ENCODE results near the gene GBX1. TPM values are rescaled to one million over a fixed set of nuclear protein-coding genes. Genes with fewer than 3 reads are reported as not detected.

The GBX1 gene
- total RNA-seq (not detected), polyA plus RNA-seq (0.07 TPM)
- long read RNA-seq, donor 1, result 0 reads
- long read RNA-seq, donor 2, result 0 reads
- long read RNA-seq, donor 3, result 0 reads
- long read RNA-seq, donor 4, result 0 reads
- long read RNA-seq, donor 5, result 0 reads
- long read RNA-seq, donor 6, result 0 reads
- long read RNA-seq, donor 7, result 0 reads
- long read RNA-seq, donor 8, result 0 reads
- long read RNA-seq, donor 9, result 0 reads
- long read RNA-seq, donor 10, result 0 reads

DNA sequence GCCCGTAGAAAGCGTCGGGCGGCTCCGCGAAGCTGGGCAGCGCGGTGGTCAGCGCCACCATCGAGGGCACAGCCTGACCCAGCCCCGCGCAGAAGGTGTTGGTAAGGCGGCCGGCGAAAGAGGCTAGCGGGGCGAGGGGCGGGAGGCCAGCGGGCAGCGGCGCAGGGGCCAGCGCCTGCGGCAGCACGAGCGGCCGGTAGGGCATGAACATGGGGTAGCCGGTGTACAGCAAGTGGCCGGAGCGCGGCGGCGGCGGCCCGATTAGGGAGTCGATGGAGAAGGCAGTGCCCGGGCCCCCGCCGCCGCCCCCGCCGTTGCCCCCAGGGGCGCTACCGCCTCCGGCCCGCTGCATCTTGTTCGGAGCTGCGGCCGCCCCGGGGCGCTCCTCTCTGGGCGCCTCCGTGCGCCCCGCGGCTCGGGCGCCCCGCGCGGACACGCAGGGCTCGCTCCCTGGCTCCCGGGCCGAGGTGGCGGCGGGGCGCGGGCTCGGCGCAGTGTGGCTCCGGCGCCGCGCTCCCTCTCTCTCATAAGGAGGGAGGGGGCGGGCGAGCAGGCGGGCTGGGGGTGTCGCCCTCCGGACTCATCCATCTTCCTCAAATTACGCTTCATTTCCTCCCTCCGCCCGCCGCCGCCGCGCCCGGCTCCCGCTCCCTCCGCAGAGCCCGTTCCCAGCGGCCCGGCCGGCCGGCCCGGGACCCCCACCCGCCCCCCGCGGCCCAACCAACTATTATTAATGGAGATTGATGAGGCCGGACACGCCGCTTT is at the start of gene GBX1:
TSS of gene GBX1 (minus strand) at position 498 of the 765 bp plus-strand sequence. CDS start at position 352, 146 bp downstream.
- H3K4me1 ChIP-seq (ENCODE audit: control insufficient read depth in 2 of 2, insufficient read depth in 2 of 2, low read length in 2 of 2), result no peaks in the 10 kb centered on the region
- peaks cover 62 to 96% of the 10 kb centered on the region in 2 donors for H3K27me3 ChIP-seq (ENCODE audit: control insufficient read depth in 2 of 2, insufficient read depth in 1 of 2, low read length in 1 of 2)
- peaks cover 0 to 1% of the 10 kb centered on the region in 2 donors for H3K9me3 ChIP-seq (ENCODE audit: control insufficient read depth in 2 of 2, insufficient read depth in 1 of 2, low read length in 1 of 2)
- WGBS, result 1% methylated on average over 101 of the region's 101 CpGs
- no peak for DNase-seq (ENCODE audit: low read depth in 6 of 9, low spot score in 9 of 9)
- H3K36me3 ChIP-seq (ENCODE audit: control insufficient read depth in 2 of 2, insufficient read depth in 2 of 2, low read length in 1 of 2), result no peaks in the 10 kb centered on the region
- peak within 1 kb of the TSS in 1 of 2 donors; percentile 33 for H3K4me3 ChIP-seq (ENCODE audit: low read length in 2 of 2)
- H3K27ac ChIP-seq (ENCODE audit: low read depth in 1 of 2, low read length in 1 of 2), result no peak within 1 kb of the TSS

GRCh38 chr7:151215396-151215795 is 47.9 kb upstream of the GBX1 start:
- DNase-seq (ENCODE audit: low read depth in 6 of 9, low spot score in 9 of 9), result no peak
- H3K27ac ChIP-seq (ENCODE audit: low read depth in 1 of 2, low read length in 1 of 2), result no peak overlapping the region
- H3K36me3 ChIP-seq (ENCODE audit: control insufficient read depth in 2 of 2, insufficient read depth in 2 of 2, low read length in 1 of 2), result peaks cover 64 to 68% of the 10 kb centered on the region in 2 donors
- no peaks in the 10 kb centered on the region for H3K4me1 ChIP-seq (ENCODE audit: control insufficient read depth in 2 of 2, insufficient read depth in 2 of 2, low read length in 2 of 2)
- H3K4me3 ChIP-seq (ENCODE audit: low read length in 2 of 2), result no peak overlapping the region
- 97% methylated on average over 5 of the region's 5 CpGs for WGBS
- H3K9me3 ChIP-seq (ENCODE audit: control insufficient read depth in 2 of 2, insufficient read depth in 1 of 2, low read length in 1 of 2), result no peaks in the 10 kb centered on the region
- H3K27me3 ChIP-seq (ENCODE audit: control insufficient read depth in 2 of 2, insufficient read depth in 1 of 2, low read length in 1 of 2), result no peaks in the 10 kb centered on the region

DNA sequence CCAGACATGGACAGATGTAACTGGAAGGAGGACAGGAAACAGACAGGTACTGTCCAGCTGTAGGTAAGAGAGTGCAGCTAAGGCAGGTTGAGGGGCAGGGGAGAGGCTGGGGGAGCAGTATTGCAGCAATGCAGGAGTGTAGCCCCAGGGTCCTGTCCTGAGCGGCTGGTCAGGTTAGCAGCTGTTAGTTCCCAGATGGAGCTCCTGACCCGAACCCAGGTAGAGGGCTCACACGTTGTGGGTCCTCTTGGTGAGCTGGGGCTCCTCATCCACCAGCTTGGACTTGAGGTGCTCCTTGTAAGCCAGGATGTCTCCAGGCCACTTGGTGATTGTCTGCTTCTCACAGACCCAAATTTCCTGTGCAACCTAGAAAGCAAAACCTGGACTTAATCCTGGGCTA is 46.3 kb upstream of the GBX1 start:
- Histone ChIP-seq H3K4me1 (ENCODE audit: control insufficient read depth in 2 of 2, insufficient read depth in 2 of 2, low read length in 2 of 2) (no peaks in the 10 kb centered on the region), H3K4me3 (ENCODE audit: low read length in 2 of 2) (no peak overlapping the region), H3K27me3 (ENCODE audit: control insufficient read depth in 2 of 2, insufficient read depth in 1 of 2, low read length in 1 of 2) (no peaks in the 10 kb centered on the region), H3K27ac (ENCODE audit: low read depth in 1 of 2, low read length in 1 of 2) (no peak overlapping the region), H3K9me3 (ENCODE audit: control insufficient read depth in 2 of 2, insufficient read depth in 1 of 2, low read length in 1 of 2) (no peaks in the 10 kb centered on the region), H3K36me3 (ENCODE audit: control insufficient read depth in 2 of 2, insufficient read depth in 2 of 2, low read length in 1 of 2) (peaks cover 57 to 59% of the 10 kb centered on the region in 2 donors)
- no peak for DNase-seq (ENCODE audit: low read depth in 6 of 9, low spot score in 9 of 9)
- WGBS, result over 99% methylated on average over 3 of the region's 3 CpGs

GRCh38 chr7:151212626-151213025 is 45.1 kb upstream of the GBX1 start:
- Histone ChIP-seq H3K9me3 (ENCODE audit: control insufficient read depth in 2 of 2, insufficient read depth in 1 of 2, low read length in 1 of 2) (no peaks in the 10 kb centered on the region), H3K27ac (ENCODE audit: low read depth in 1 of 2, low read length in 1 of 2) (no peak overlapping the region), H3K4me1 (ENCODE audit: control insufficient read depth in 2 of 2, insufficient read depth in 2 of 2, low read length in 2 of 2) (peaks cover 0 to 3% of the 10 kb centered on the region in 2 donors), H3K36me3 (ENCODE audit: control insufficient read depth in 2 of 2, insufficient read depth in 2 of 2, low read length in 1 of 2) (peaks cover 46 to 47% of the 10 kb centered on the region in 2 donors), H3K4me3 (ENCODE audit: low read length in 2 of 2) (no peak overlapping the region), H3K27me3 (ENCODE audit: control insufficient read depth in 2 of 2, insufficient read depth in 1 of 2, low read length in 1 of 2) (no peaks in the 10 kb centered on the region)
- DNase-seq (ENCODE audit: low read depth in 6 of 9, low spot score in 9 of 9), result no peak
- 96% methylated on average over 5 of the region's 5 CpGs for WGBS

DNA sequence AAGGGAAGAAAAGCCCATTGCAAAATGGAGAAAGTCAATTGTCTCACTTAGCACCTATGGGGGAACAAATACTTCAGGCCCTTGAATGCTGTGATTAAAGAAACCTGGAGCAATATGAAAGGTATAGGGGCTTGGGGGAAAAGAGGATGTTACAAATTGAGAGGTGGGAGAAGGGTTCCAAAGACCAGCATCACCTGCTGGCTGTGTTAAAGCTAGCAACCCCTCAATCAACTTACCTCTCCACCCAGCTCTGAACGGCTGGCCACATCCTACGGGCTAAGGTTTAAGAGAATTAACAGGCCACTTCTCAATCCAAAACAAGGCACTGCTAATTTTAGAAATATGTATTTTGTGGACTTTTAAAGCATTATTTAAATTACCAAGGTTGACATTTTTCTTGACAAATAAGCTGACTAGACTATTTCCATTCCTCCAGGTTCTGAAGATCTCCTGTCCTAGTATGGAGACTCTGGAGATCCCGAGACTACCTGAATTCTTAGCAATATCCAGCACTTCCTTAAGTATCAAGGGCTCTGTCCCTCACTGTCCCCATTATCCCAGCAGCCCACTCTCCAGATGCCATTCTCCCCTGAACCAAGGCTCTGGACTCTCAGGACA is 43.8 kb upstream of the GBX1 start:
- Histone ChIP-seq H3K4me1 (ENCODE audit: control insufficient read depth in 2 of 2, insufficient read depth in 2 of 2, low read length in 2 of 2) (peaks cover 0 to 11% of the 10 kb centered on the region in 2 donors), H3K4me3 (ENCODE audit: low read length in 2 of 2) (no peak overlapping the region), H3K27ac (ENCODE audit: low read depth in 1 of 2, low read length in 1 of 2) (no peak overlapping the region), H3K9me3 (ENCODE audit: control insufficient read depth in 2 of 2, insufficient read depth in 1 of 2, low read length in 1 of 2) (no peaks in the 10 kb centered on the region), H3K36me3 (ENCODE audit: control insufficient read depth in 2 of 2, insufficient read depth in 2 of 2, low read length in 1 of 2) (peaks cover 33 to 39% of the 10 kb centered on the region in 2 donors), H3K27me3 (ENCODE audit: control insufficient read depth in 2 of 2, insufficient read depth in 1 of 2, low read length in 1 of 2) (peaks cover 0 to 2% of the 10 kb centered on the region in 2 donors)
- no peak for DNase-seq (ENCODE audit: low read depth in 6 of 9, low spot score in 9 of 9)
- WGBS, result over 99% methylated on average over 3 of the region's 3 CpGs

DNA sequence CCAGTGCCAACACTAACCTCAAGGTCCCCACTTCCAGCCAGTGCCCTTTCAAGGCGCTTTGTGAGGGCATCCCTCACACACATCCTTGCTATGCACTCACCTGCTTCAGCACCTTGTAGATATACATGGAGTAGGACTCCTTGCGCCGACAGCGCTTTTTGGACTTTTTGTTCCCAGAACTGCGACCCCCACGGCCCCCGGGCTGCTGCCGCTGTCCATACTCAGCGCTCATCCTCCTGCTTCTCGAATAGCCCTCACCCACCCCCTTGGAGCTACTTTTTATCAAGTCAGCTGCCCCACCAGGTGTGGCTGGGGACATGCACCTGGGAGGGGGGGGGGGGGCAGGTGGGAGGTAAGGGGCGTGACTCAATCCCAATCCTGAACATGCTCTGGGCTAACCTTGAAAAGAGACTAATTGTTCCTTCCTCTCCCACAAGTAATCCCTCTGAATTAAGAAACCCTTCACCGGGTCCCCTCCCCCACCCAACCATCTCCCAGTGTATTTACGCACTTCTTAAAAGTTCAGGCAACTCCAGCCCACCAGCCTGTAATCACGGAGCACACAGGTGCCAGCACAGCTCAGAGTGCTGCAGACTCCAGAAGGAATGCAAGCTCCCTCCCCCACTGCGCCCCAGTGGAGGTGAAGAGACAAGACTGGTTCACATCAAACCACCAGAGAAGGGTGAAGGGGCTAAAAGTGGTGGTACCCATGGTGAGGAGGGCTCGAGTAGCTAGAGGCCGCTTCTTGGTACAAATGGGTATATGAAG is 42.8 kb upstream of the GBX1 start, which contains the start of gene H2BK1:
TSS of gene H2BK1 (minus strand) at position 402 of the 768 bp plus-strand sequence. CDS start at position 232, 170 bp downstream.
- Histone ChIP-seq H3K36me3 (ENCODE audit: control insufficient read depth in 2 of 2, insufficient read depth in 2 of 2, low read length in 1 of 2) (peaks cover 25 to 32% of the 10 kb centered on the region in 2 donors), H3K9me3 (ENCODE audit: control insufficient read depth in 2 of 2, insufficient read depth in 1 of 2, low read length in 1 of 2) (no peaks in the 10 kb centered on the region), H3K4me1 (ENCODE audit: control insufficient read depth in 2 of 2, insufficient read depth in 2 of 2, low read length in 2 of 2) (peaks cover 0 to 11% of the 10 kb centered on the region in 2 donors), H3K27me3 (ENCODE audit: control insufficient read depth in 2 of 2, insufficient read depth in 1 of 2, low read length in 1 of 2) (peaks cover 0 to 11% of the 10 kb centered on the region in 2 donors), H3K27ac (ENCODE audit: low read depth in 1 of 2, low read length in 1 of 2) (no peak within 1 kb of the TSS), H3K4me3 (ENCODE audit: low read length in 2 of 2) (no peak within 1 kb of the TSS)
- WGBS, result 96% methylated on average over 17 of the region's 17 CpGs
- no peak for DNase-seq (ENCODE audit: low read depth in 6 of 9, low spot score in 9 of 9)

DNA sequence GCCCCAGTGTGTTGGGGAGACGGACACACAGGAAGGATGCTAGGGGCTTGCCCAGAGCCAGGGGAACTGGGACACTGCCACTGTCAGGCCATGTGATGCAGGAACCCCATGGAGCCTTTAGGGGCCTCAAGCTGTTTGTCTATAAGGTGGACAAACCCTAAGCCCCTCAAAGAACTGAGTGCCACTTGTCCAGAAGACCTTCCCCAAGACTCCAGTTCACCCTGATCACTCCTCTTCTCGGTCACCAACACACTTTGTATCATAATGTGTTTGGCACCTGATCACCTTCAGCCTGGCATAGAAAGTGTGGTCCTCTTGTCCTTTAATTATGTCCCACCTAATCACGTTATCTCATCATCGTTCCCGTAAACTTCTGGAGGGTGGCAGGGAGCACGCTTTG is 42.1 kb upstream of the GBX1 start:
- no peaks in the 10 kb centered on the region for H3K9me3 ChIP-seq (ENCODE audit: control insufficient read depth in 2 of 2, insufficient read depth in 1 of 2, low read length in 1 of 2)
- no peak overlapping the region for H3K4me3 ChIP-seq (ENCODE audit: low read length in 2 of 2)
- H3K27ac ChIP-seq (ENCODE audit: low read depth in 1 of 2, low read length in 1 of 2), result no peak overlapping the region
- H3K27me3 ChIP-seq (ENCODE audit: control insufficient read depth in 2 of 2, insufficient read depth in 1 of 2, low read length in 1 of 2), result peaks cover 0 to 18% of the 10 kb centered on the region in 2 donors
- H3K36me3 ChIP-seq (ENCODE audit: control insufficient read depth in 2 of 2, insufficient read depth in 2 of 2, low read length in 1 of 2), result peaks cover 18 to 25% of the 10 kb centered on the region in 2 donors
- WGBS, result 98% methylated on average over 6 of the region's 6 CpGs
- peaks cover 0 to 11% of the 10 kb centered on the region in 2 donors for H3K4me1 ChIP-seq (ENCODE audit: control insufficient read depth in 2 of 2, insufficient read depth in 2 of 2, low read length in 2 of 2)
- DNase-seq (ENCODE audit: low read depth in 6 of 9, low spot score in 9 of 9), result no peak

GRCh38 chr7:151208253-151208862 is 40.9 kb upstream of the GBX1 start:
- Histone ChIP-seq H3K4me1 (ENCODE audit: control insufficient read depth in 2 of 2, insufficient read depth in 2 of 2, low read length in 2 of 2) (peaks cover 0 to 11% of the 10 kb centered on the region in 2 donors), H3K27me3 (ENCODE audit: control insufficient read depth in 2 of 2, insufficient read depth in 1 of 2, low read length in 1 of 2) (peaks cover 0 to 29% of the 10 kb centered on the region in 2 donors), H3K9me3 (ENCODE audit: control insufficient read depth in 2 of 2, insufficient read depth in 1 of 2, low read length in 1 of 2) (no peaks in the 10 kb centered on the region), H3K36me3 (ENCODE audit: control insufficient read depth in 2 of 2, insufficient read depth in 2 of 2, low read length in 1 of 2) (peaks cover 7 to 14% of the 10 kb centered on the region in 2 donors), H3K27ac (ENCODE audit: low read depth in 1 of 2, low read length in 1 of 2) (no peak overlapping the region), H3K4me3 (ENCODE audit: low read length in 2 of 2) (no peak overlapping the region)
- no peak for DNase-seq (ENCODE audit: low read depth in 6 of 9, low spot score in 9 of 9)
- WGBS, result 84% methylated on average over 9 of the region's 9 CpGs
